Measurements from ENCODE around the gene LPP. TPM values are rescaled to one million over a fixed set of nuclear protein-coding genes. Genes with fewer than 3 reads are reported as not detected.

LPP gene
- polyA plus RNA-seq, 1 experiment = 60.0 TPM

- no peak for DNase-seq (ENCODE audit: low read depth)
- TF ChIP-seq CTCF (IDR thresholded peaks at IDR 0.05; ENCODE audit: insufficient read depth, low read depth, low read length) = no peak
- H3K4me3 ChIP-seq (ENCODE audit: low read depth, low read length) = no peak overlapping the region
- ChIA-PET POLR2A (no interaction called here), CTCF (interaction anchor here (0.9 kb wide), 1 partner anchor 728 kb away, joined by 3 read pairs; no protein-coding TSS in a partner anchor)
- H3K36me3 ChIP-seq (ENCODE audit: control insufficient read depth, insufficient read depth, low read length) = no peaks in the 10 kb centered on the region
- no peaks in the 10 kb centered on the region for H3K27me3 ChIP-seq (ENCODE audit: control insufficient read depth, insufficient read depth, low read length)
These were observed 314.7 kb downstream of the LPP start for GRCh38 chr3:188468662-188469061.

- DNase-seq (ENCODE audit: low read depth) = peak; percentile 27
- CTCF ChIA-PET = no interaction called here
- POLR2A ChIA-PET = interaction anchor here (0.7 kb wide), 1 partner anchor 27 kb away, joined by 4 read pairs; no protein-coding TSS in a partner anchor
- Histone ChIP-seq H3K27me3 (ENCODE audit: control insufficient read depth, insufficient read depth, low read length) (no peaks in the 10 kb centered on the region), H3K36me3 (ENCODE audit: control insufficient read depth, insufficient read depth, low read length) (no peaks in the 10 kb centered on the region), H3K4me3 (ENCODE audit: low read depth, low read length) (no peak overlapping the region)
- no peak for TF ChIP-seq CTCF (IDR thresholded peaks at IDR 0.05; ENCODE audit: insufficient read depth, low read depth, low read length)
These were observed 315.4 kb downstream of the LPP start for GRCh38 chr3:188469228-188469885.

- no peak for DNase-seq (ENCODE audit: low read depth)
- TF ChIP-seq CTCF (IDR thresholded peaks at IDR 0.05; ENCODE audit: insufficient read depth, low read depth, low read length) = no peak
- H3K36me3 ChIP-seq (ENCODE audit: control insufficient read depth, insufficient read depth, low read length) = no peaks in the 10 kb centered on the region
- no peak overlapping the region for H3K4me3 ChIP-seq (ENCODE audit: low read depth, low read length)
- POLR2A ChIA-PET = no interaction called here
- CTCF ChIA-PET = no interaction called here
- H3K27me3 ChIP-seq (ENCODE audit: control insufficient read depth, insufficient read depth, low read length) = no peaks in the 10 kb centered on the region
These were observed 316.7 kb downstream of the LPP start for GRCh38 chr3:188470508-188471130.

GRCh38 chr3:188471723-188472122, 317.8 kb downstream of the LPP start:
- ChIA-PET CTCF (no interaction called here), POLR2A (no interaction called here)
- TF ChIP-seq CTCF (IDR thresholded peaks at IDR 0.05; ENCODE audit: insufficient read depth, low read depth, low read length) = no peak

GRCh38 chr3:188472336-188472735, 318.4 kb downstream of the LPP start:
- no peak for TF ChIP-seq CTCF (IDR thresholded peaks at IDR 0.05; ENCODE audit: insufficient read depth, low read depth, low read length)
- H3K27me3 ChIP-seq (ENCODE audit: control insufficient read depth, insufficient read depth, low read length) = no peaks in the 10 kb centered on the region
- no peaks in the 10 kb centered on the region for H3K36me3 ChIP-seq (ENCODE audit: control insufficient read depth, insufficient read depth, low read length)
- ChIA-PET POLR2A (no interaction called here), CTCF (interaction anchor here (0.7 kb wide), 1 partner anchor 30 kb away, joined by 5 read pairs; no protein-coding TSS in a partner anchor)
- DNase-seq (ENCODE audit: low read depth) = no peak
- H3K4me3 ChIP-seq (ENCODE audit: low read depth, low read length) = no peak overlapping the region

More at GRCh38 chr3:188471723-188472122, 317.8 kb downstream of the LPP start:
- Histone ChIP-seq H3K4me3 (ENCODE audit: low read depth, low read length) (no peak overlapping the region), H3K36me3 (ENCODE audit: control insufficient read depth, insufficient read depth, low read length) (no peaks in the 10 kb centered on the region), H3K27me3 (ENCODE audit: control insufficient read depth, insufficient read depth, low read length) (no peaks in the 10 kb centered on the region)
- DNase-seq (ENCODE audit: low read depth) = no peak
